Right forelimb (tissue), 1 donor: Measurements from ENCODE around the gene ACOXL.

Experiments
- DNase-seq: peaks from one replicate; pipeline ENCODE4 v3.0.0-alpha.2; 2018

The ACOXL gene

GRCh38 chr2:111145951-111146350 is 413.6 kb downstream of the ACOXL start:
- no peak for DNase-seq

GRCh38 chr2:111148225-111148873 is 416.0 kb downstream of the ACOXL start:
- DNase-seq, result no peak

GRCh38 chr2:111148925-111149324 is 416.6 kb downstream of the ACOXL start:
- DNase-seq, result no peak

- no peak for DNase-seq
These were observed 417.6 kb downstream of the ACOXL start for GRCh38 chr2:111149882-111150455.

- no peak for DNase-seq
These were observed 422.4 kb downstream of the ACOXL start for GRCh38 chr2:111154758-111155157.

GRCh38 chr2:111155610-111156009 is 423.2 kb downstream of the ACOXL start:
- no peak for DNase-seq

- DNase-seq, result no peak
These were observed 424.2 kb downstream of the ACOXL start for GRCh38 chr2:111156529-111156928.

- DNase-seq, result no peak
These were observed 424.8 kb downstream of the ACOXL start for GRCh38 chr2:111157071-111157661.

GRCh38 chr2:111157798-111158197 is 425.4 kb downstream of the ACOXL start:
- DNase-seq, result no peak

- no peak for DNase-seq
These were observed 427.3 kb downstream of the ACOXL start for GRCh38 chr2:111159641-111160040.

- no peak for DNase-seq
These were observed 428.4 kb downstream of the ACOXL start for GRCh38 chr2:111160758-111161157.

GRCh38 chr2:111161971-111162370 is 429.6 kb downstream of the ACOXL start:
- no peak for DNase-seq

GRCh38 chr2:111162718-111163331 is 430.5 kb downstream of the ACOXL start:
- no peak for DNase-seq

GRCh38 chr2:111164078-111164477 is 431.7 kb downstream of the ACOXL start:
- no peak for DNase-seq

GRCh38 chr2:111165084-111165483 is 432.7 kb downstream of the ACOXL start:
- DNase-seq, result no peak

GRCh38 chr2:111166115-111166514 is 433.7 kb downstream of the ACOXL start:
- no peak for DNase-seq

GRCh38 chr2:111167076-111167862 is 434.9 kb downstream of the ACOXL start:
- DNase-seq, result no peak

- no peak for DNase-seq
These were observed 435.4 kb downstream of the ACOXL start for GRCh38 chr2:111167863-111168162.
